Parathyroid adenoma (tissue), 2 donors: ENCODE results near the gene HMX3.

Experiments used
- H2AFZ ChIP-seq: fragments of 300-600 bp; sonication (generic); one replicate; pipeline ENCODE4 v1.7.0; 2017; ENCODE audit warnings: antibody characterized with exemption, mild to moderate bottlenecking
- H3K27ac ChIP-seq: fragments of 300-600 bp; sonication (generic); one replicate; pipeline ENCODE4 v1.7.0; 2017
- H3K27me3 ChIP-seq: fragments of 300-600 bp; sonication (generic); one replicate; pipeline ENCODE4 v1.7.0; 2017; ENCODE audit warnings: low read length; ENCODE audit not compliant: control insufficient read depth, insufficient read depth
- H3K36me3 ChIP-seq: fragments of 300-600 bp; sonication (generic); one replicate; pipeline ENCODE4 v1.7.0; 2017; ENCODE audit warnings: low read length; ENCODE audit not compliant: control insufficient read depth, insufficient read depth
- H3K4me1 ChIP-seq: fragments of 300-600 bp; sonication (generic); one replicate; pipeline ENCODE4 v1.7.0; 2017; ENCODE audit warnings: control low read depth
- H3K4me2 ChIP-seq: fragments of 300-600 bp; sonication (generic); one replicate; pipeline ENCODE4 v1.7.0; 2017; ENCODE audit warnings: low read length
- H3K4me3 ChIP-seq: fragments of 300-600 bp; sonication (generic); one replicate; pipeline ENCODE4 v1.7.0; 2017; ENCODE audit warnings: low read depth, low read length
- H3K79me2 ChIP-seq: fragments of 300-600 bp; sonication (generic); one replicate; pipeline ENCODE4 v1.7.0; 2017; ENCODE audit warnings: control low read depth
- H3K9ac ChIP-seq: fragments of 300-600 bp; sonication (generic); one replicate; pipeline ENCODE4 v1.7.0; 2017; ENCODE audit warnings: mild to moderate bottlenecking
- H3K9me3 ChIP-seq: fragments of 300-600 bp; sonication (generic); one replicate; pipeline ENCODE4 v1.7.0; 2017; ENCODE audit warnings: low read length; ENCODE audit not compliant: control insufficient read depth
- CTCF ChIP-seq: fragments of 300-600 bp; sonication (generic); IDR thresholded peaks from one replicate; pipeline ENCODE4 v1.7.0; 2017; ENCODE audit warnings: antibody characterized with exemption, mild to moderate bottlenecking
- donor health status: primary hyperparathyroidism.

HMX3 gene

GRCh38 chr10:123156078-123156477, 20.3 kb downstream of the HMX3 start:
- Histone ChIP-seq H3K4me3 (no peak overlapping the region), H3K27ac (no peak overlapping the region), H3K9me3 (no peaks in the 10 kb centered on the region), H3K4me2 (no peak overlapping the region), H3K4me1 (peaks cover 4% of the 10 kb centered on the region), H3K79me2 (peaks cover 4% of the 10 kb centered on the region), H3K27me3 (peaks cover 5% of the 10 kb centered on the region), H3K9ac (no peak overlapping the region), H2AFZ (no peak overlapping the region), H3K36me3 (no peaks in the 10 kb centered on the region)
- TF ChIP-seq CTCF = no peak

- peaks cover 3% of the 10 kb centered on the region for H3K27me3 ChIP-seq
- H3K4me1 ChIP-seq = peaks cover 4% of the 10 kb centered on the region
- no peak for TF ChIP-seq CTCF
- no peaks in the 10 kb centered on the region for H3K9me3 ChIP-seq
- no peak overlapping the region for H3K9ac ChIP-seq
- no peak overlapping the region for H3K4me3 ChIP-seq
- H3K4me2 ChIP-seq = no peak overlapping the region
- H2AFZ ChIP-seq = no peak overlapping the region
- H3K36me3 ChIP-seq = no peaks in the 10 kb centered on the region
- H3K79me2 ChIP-seq = peaks cover 4% of the 10 kb centered on the region
- H3K27ac ChIP-seq = no peak overlapping the region
Observed at GRCh38 chr10:123157210-123157609, 21.4 kb downstream of the HMX3 start.

- peaks cover 4% of the 10 kb centered on the region for H3K79me2 ChIP-seq
- no peak overlapping the region for H3K9ac ChIP-seq
- no peak overlapping the region for H2AFZ ChIP-seq
- no peak overlapping the region for H3K4me3 ChIP-seq
- no peaks in the 10 kb centered on the region for H3K27me3 ChIP-seq
- no peak overlapping the region for H3K4me2 ChIP-seq
- no peaks in the 10 kb centered on the region for H3K9me3 ChIP-seq
- no peak overlapping the region for H3K27ac ChIP-seq
- no peak for TF ChIP-seq CTCF
- H3K36me3 ChIP-seq = no peaks in the 10 kb centered on the region
- H3K4me1 ChIP-seq = peaks cover 2% of the 10 kb centered on the region
Observed at GRCh38 chr10:123158682-123159081, 22.9 kb downstream of the HMX3 start.

GRCh38 chr10:123160311-123160980, 24.7 kb downstream of the HMX3 start:
- Histone ChIP-seq H3K9me3 (no peaks in the 10 kb centered on the region), H3K79me2 (peaks cover 4% of the 10 kb centered on the region), H2AFZ (no peak overlapping the region), H3K4me3 (no peak overlapping the region), H3K27me3 (no peaks in the 10 kb centered on the region), H3K9ac (no peak overlapping the region), H3K4me2 (no peak overlapping the region), H3K36me3 (no peaks in the 10 kb centered on the region), H3K27ac (no peak overlapping the region), H3K4me1 (no peaks in the 10 kb centered on the region)
- no peak for TF ChIP-seq CTCF

GRCh38 chr10:123164319-123164718, 28.5 kb downstream of the HMX3 start:
- H3K9me3 ChIP-seq = no peaks in the 10 kb centered on the region
- no peaks in the 10 kb centered on the region for H3K4me1 ChIP-seq
- H3K4me2 ChIP-seq = no peak overlapping the region
- H3K4me3 ChIP-seq = no peak overlapping the region
- no peak overlapping the region for H2AFZ ChIP-seq
- H3K9ac ChIP-seq = no peak overlapping the region
- H3K27ac ChIP-seq = no peak overlapping the region
- H3K27me3 ChIP-seq = no peaks in the 10 kb centered on the region
- H3K36me3 ChIP-seq = no peaks in the 10 kb centered on the region
- H3K79me2 ChIP-seq = no peaks in the 10 kb centered on the region
- no peak for TF ChIP-seq CTCF
